Effector CD4-positive, alpha-beta T cell (primary cell): Measurements from ENCODE around the gene ABI2.
"Not testable (repeated sequence)": the region's sequence is repeated elsewhere in the genome, so short reads cannot be mapped to it uniquely, and the experiment has no call there.

Source experiments
- DNase-seq: peaks from one replicate; pipeline ENCODE4 v3.0.0-alpha.2; 2020

ABI2 gene

DNA sequence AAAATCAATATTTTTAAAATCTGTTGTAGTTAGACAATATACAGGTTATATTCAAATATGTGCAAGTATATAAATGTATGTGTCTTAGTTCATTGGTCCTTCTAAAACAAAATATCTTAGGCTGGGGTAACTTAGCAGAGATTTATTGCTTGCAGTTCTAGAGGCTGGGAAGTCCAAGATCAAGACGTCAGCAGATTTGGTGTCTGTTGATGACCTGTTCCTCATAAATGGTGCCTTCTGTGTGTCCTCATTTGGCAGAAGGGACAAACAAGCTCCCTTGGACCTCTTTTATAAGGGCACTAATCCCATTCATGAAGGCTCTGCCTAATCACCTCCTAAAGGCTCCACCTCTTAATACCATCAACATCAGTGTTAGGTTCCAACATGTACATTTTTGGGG, 31.3 kb downstream of the ABI2 start:
- DNase-seq: no peak

DNA sequence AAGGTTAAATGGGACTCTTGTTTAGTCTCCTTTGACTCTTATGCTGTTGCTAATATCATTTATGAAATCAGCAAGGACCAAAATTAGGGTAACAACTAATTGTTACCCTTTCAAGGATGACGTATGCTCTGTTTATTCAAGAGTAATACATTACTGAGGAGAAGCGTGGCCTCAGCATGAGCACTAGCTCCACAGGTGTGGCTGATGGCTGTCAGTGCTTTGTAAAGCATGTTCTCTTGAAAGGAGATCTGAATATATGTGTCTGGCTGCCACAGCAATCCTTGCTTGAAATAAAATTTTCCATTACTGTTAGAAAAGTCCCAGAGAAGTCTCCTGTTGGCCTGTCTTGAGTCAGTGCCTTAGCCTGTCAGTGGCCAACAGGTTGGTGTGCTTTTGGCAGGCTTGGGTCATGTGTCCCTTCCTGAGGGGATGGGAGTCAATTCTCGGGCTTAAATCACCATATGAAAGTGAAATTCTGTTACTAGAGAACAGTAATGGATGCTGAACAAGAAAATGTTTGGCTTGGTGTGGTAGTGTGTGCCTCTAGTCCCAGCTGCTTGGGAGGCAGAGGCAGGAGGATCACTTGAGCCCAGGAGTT, 32.7 kb downstream of the ABI2 start:
- DNase-seq: no peak

DNA sequence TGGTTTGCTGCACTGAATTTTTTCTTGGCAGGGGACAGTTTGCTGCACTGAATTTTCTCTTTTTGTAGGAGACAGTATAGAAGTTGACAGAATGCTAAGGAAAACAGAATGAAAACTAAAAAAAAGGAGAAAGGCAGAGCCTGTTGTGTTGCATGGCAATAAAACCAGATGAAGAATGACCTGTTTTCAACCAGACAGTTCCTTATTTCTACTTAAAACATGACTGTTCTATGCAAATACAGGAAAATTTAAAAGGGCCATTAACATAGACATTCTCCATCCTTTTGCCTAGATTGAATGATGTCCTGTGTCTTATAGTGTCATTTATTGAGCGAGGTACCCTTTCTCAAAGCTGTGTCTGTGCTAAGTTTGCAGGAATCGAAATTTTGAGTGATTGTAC, 33.3 kb downstream of the ABI2 start:
- DNase-seq: no peak

DNA sequence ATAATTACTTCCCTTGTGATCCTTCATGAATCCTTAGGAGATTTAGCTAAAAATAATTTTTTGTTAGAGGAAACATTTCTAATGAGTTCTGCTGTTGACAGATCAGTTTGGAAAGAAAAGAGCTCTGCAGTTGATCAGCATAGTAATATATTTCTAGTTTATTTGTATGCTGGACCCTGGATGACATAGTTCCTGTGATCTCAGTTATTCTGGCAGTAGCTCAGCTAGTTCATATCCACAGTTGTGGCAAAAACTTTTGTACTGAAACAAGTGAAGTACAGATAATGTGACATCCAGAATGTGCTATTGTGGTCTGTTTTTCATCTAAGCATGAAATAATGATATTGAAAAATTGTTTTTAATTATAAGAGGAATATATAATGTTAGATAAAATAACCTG, 33.7 kb downstream of the ABI2 start:
- DNase-seq: no peak

DNA sequence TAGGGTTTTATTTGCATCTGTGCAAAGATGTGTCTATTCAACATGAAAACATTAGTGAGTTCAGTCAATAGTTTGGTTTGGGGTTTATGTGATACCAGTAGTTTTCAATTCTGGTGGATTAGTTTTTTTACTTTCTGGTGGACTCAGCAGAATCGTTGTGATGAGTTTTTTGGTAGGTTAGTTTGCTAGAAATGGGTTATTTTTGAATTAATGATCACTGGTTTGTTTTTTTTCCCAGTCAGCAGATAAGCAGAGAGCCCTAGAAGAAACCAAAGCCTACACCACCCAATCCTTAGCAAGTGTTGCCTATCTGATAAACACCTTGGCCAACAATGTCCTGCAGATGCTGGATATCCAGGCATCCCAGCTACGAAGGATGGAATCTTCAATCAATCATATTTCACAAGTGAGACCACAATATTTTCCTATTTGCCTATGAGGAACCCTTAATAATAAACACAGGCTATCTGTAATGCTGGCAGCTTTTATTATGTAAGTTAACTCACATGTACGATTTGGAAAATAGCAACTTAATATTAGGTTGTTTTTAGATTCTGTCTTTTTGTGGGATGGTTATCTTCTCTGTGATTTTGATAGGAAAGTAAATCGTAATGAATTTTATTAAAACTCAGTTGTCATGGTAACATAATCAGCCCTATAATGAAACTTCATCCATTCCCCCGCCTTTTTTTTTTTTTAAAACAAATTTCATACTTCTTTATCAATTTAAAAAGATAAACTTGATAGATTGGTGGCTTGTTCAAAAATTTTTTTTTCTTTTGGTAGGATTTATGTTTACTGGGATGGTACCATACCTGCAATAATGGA, 38.7 kb downstream of the ABI2 start:
- no peak for DNase-seq

DNA sequence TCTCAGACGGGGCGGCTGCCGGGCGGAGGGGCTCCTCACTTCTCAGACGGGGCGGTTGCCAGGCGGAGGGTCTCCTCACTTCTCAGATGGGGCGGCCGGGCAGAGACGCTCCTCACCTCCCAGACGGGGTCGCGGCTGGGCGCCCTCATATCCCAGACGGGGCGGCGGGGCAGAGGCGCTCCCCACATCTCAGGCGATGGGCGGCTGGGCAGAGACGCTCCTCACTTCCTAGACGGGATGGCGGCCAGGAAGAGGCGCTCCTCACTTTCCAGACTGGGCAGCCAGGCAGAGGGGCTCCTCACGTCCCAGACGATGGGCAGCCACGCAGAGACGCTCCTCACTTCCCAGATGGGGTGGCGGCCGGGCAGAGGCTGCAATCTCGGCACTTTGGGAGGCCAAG, 44.5 kb downstream of the ABI2 start:
- DNase-seq: not testable (repeated sequence)

DNA sequence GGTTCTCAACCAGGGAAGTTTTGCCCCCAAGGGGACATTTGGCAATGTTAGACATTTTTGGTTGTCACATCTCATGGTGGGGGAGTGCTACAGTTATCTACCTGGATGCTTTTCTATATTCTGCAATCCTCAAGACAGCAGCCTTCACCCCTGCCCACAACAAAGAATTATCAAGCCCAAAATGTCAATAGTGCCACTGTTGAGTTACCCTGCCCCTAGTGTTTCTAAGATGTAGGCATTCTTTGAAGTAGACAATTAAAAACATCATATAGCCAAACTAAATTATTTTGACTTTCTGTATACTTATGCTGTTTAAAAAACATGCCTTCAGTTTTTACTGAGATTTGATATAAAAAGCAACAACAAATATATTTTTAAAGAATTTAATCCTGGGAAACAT, 48.0 kb downstream of the ABI2 start:
- DNase-seq: no peak

DNA sequence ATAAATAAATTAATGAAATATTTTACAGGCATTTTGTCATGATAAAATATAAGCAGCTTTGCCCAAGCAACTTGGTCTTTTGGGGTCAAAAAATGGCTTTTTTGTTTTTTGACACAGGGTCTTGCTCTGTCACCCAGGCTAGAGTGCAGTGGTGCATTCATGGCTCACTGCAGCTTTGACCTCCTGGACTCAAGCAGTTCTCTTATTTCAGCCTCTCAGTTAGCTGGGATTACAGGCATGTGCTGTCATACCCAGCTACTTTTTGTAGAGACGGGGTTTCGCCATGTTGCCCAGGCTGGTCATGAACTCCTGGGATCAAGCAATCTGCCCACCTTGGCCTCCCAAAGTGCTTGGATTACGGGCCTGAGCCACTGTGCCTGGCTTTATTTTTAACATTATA, 51.0 kb downstream of the ABI2 start:
- no peak for DNase-seq

DNA sequence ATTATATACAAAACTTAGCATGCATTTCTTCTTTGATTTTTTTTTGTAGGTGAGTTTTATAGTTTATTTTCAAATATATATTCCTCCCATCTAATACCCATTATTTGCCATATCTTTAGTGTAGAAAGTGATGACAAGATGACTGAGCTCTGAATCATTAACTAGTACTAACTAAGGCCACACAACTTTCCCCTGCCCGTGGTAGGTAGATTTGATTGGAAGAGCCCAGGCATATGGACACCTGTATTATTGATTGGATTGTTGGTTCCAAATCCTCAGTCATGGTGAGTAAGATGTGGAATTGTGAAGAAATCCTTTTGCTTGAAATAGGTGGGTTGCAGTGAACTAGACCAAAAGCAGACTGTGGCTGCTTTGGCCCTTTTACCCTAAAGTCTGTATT, 54.8 kb downstream of the ABI2 start:
- DNase-seq: no peak

DNA sequence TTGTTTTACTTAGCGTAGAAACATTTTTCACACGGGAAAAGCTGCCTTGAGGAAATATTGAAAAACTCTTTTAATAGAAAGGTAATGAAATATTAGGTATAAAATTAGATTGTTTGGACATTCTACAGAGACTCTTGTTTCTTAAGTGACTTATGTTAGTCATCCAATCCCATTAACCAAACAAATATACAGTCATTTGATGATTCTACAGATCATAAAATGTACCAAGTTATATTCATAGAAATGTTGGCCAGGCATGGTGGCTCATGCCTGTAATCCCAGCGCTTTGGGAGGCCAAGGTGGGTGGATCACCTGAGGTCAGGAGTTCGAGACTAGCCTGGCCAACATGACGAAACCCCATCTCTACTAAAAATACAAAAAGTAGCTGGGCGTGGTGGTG, 60.0 kb downstream of the ABI2 start:
- DNase-seq: not testable (repeated sequence)

DNA sequence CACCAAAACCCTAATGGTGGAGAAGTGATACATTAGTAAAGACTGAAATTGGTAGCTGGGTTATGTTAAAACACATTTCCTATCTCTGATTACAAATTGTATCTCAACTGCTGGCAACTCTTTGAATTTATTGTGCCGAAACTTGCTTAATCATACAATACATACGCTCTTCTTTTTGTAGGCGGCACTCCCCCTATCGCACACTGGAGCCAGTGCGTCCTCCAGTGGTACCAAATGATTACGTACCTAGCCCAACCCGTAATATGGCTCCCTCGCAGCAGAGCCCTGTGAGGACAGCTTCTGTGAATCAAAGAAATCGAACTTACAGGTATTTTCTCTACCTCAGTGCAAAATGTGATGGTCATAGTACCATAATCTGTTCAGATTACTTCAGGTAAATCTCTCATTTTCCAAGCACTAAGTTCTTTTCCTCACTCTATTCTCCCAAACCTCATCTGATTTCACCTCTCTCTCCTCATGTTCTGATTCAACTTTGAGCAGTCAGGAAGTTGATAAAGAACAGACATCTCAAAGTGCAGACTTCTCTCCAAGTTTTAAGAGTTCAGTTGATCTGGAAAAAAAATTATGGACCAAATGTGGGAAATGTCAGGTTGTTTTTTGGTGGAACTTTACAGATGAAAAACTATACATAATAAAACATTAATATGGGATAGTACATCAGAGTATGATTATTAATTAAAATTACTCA, 66.5 kb downstream of the ABI2 start:
- DNase-seq: no peak

DNA sequence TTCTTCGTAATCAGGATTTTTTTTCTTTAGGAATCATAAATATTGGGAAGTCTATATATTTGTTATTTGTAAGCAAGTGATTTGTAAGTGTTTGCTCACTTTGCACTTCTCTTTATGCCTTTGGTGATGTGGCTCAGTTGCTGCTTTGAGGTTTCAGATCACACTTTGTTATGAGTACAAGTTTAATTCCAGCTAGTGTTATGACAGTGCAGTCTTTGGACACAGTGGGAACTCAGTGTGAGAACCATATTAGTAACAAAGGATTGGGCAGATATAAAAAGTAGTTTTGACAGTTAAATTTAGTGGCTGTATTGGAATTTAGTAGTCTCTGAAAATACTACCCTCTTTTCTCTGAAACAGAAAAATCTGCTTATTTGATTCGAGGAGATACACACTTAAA, 67.7 kb downstream of the ABI2 start:
- no peak for DNase-seq

DNA sequence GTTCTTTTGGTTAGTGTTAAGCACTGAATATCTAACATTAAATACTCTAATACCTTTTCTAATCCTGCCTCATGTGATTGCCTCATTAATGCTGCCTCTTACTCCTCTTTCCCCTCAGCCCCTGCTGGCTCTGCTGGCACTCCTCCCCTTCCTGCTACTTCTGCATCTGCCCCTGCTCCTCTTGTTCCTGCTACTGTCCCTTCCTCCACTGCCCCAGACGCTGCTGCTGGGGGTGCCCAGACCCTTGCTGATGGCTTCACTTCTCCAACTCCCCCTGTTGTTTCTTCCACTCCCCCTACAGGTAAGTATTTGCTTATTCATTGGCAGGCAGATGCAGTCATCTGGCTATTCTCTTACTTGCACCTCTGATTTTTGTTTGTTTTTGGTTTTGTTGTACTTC, 68.5 kb downstream of the ABI2 start:
- DNase-seq: no peak

DNA sequence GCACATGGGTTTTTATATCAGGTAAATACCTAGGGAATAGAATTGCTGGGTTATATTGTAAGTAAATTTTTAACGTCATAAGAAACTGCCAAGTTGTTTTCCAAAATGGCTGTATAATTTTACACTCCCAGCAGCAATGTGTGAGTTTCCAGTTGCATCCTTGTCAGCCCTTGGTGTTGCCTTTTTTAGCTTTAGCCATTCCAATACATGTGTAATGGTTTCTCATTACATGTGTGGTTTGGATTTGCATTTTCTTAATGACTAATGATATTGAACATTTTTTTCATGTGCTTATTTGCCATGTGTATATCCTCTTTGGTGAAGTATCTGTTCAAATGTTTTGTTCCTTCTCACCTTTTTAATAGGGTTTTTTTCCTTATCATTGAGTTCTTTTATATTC, 70.8 kb downstream of the ABI2 start:
- DNase-seq: no peak

DNA sequence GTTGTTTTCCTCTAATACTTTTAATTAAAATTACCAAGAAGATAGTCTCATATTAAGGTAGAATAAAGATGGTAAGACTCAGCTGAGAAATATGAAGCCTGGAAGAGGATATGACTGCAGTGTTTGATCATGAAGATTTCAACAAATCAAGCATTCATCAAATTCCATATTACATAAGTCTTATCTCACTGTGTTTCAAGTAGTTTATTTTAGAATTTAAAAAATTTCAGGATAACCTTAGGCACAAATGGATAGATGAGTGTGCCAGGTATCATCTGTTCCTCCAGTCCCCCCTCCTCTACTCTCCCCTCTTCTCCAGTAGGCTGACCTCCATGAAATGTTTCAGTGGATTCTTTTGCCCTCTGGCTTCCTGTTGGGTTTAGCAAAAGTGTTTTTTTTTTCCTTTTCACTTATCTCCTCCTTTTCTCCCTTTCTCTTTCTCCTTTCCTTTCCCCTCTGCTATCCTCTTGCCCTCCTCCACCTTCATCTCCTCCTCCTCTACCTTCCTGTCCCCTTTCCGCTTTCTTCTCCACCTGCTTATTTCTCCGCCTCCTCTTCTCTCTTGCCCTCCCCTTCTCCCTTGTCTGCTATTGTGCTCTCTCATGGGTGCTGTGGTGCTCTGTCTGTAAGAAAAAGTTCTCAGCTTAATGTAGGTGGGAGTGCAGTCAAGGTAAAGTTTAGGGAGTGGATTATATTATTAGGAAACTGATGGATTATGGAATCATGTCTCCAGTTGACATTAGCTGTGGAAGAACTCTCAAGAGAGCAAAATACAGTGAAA, 72.8 kb downstream of the ABI2 start:
- DNase-seq: no peak

DNA sequence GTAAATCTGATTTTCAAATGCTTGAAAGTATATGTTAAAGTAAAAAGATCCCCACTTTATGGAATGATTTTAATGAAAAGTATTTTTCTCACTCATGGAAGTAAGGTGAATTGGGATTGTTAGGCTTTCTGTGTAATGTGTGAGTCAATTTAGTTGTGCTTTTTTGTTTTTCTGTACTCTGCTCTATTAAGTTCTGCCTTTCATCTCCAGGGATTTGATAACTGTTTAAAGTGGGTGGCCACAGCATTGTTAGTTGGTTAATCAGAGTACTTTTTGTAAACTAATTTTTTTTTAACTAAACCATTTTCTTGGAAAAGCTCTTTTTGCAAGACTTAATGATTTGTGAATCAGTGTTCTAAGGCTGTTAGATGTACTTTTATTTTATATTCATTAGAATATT, 76.8 kb downstream of the ABI2 start:
- DNase-seq: no peak

DNA sequence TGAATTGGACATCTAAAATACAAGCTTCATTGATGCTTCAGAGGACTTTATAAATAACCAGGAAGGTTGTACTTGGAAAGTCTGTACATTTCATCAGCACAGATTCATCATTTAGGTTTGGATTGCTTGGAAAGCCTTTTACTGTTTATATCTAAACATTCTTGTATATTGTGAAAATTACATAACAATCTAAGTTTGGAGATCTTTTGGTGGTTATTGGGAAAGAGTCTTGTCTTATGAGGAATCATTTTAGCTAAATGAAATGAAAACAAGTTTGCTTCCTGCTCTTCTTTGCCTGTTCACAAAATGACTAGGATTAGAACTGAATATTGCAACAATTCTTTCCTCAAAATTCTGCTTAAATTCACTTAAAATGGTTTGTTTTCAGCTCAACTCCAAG, 79.3 kb downstream of the ABI2 start:
- DNase-seq: no peak

DNA sequence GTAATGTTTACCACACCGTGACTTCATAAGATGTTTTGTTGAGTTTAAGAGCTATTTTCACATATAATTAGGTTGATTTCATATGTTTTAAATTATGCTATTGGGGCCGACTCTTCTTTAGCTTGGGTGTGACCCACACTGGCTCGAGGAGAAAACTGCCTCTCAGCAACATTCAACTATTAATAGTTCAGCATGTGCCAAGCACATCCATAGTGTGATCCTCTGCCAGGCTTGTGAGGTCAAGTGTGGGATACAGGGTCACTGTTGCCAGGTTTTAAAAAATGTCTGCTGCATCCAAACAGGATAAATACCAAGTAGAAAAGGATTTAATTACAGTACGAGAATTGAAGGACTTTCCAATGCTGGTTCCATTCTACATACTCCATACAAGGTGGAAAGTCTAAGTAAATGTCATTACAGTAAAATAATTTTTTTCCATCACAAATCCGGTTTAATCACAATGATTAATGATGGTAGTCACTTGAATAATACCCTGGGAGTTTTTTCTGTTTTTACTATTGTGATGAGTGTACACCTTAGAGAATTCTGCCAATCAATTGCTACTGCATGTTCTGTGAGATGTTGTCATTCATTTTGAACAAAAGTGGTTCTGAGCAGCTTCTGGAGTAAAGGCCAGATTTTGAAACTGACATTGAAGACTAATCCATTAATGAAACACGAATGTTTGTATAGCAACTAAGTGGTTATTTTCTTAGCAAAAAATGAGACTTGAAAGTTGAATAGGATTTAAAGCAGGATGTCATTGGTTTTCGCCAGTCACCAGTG, 84.5 kb downstream of the ABI2 start:
- no peak for DNase-seq

DNA sequence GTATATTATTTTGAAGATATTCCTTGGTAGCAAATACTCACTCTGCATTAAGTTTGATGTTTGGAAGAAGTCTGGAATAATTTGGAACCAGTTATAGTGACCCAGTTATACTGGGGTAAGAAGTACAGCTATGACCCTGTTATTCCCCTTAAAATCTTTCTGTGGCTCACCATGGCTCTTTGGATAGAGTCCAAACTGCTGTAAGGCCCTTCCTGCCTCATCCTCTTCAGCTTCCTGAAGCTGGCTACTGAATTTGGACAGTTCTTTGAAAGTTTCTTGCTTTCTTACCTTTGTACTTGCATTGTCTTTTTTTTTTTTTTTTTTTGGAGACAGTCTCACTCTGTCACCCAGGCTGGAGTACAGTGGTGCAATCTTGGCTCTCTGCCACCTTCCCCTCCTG, 85.6 kb downstream of the ABI2 start:
- DNase-seq: no peak

DNA sequence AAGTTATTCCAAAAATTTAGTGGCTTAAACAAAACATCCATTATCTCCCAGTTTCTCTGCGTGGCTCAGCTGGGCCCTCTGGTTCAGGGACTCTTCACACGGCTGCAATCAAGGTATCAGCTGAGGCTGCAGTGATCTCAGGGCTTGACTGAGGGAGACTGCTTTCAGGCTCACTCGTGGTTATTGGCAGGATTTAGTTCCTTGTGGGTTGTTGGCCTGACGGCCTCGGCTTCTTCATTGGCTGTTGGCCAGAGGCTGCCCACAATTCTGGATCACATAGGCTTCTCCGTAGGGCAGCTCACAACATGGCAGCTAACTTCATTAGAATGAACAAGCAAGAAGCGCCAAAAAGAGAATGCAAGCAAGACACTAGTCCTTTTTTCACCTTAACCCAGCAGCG, 90.1 kb downstream of the ABI2 start:
- no peak for DNase-seq

DNA sequence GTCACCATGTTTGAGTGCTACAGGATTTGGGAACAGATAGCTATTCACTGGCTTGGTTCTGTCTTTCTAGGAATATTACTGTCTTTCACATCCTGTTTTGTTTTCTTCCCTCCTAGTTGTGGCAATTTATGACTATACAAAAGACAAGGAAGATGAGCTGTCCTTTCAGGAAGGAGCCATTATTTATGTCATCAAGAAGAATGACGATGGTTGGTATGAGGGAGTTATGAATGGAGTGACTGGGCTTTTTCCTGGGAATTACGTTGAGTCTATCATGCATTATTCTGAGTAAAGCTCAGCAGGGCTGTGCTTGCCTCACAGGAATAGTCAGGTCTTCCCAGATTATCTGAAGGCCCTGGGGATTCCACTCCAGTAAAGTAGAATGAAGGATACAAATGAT, 98.9 kb downstream of the ABI2 start:
- DNase-seq: no peak

DNA sequence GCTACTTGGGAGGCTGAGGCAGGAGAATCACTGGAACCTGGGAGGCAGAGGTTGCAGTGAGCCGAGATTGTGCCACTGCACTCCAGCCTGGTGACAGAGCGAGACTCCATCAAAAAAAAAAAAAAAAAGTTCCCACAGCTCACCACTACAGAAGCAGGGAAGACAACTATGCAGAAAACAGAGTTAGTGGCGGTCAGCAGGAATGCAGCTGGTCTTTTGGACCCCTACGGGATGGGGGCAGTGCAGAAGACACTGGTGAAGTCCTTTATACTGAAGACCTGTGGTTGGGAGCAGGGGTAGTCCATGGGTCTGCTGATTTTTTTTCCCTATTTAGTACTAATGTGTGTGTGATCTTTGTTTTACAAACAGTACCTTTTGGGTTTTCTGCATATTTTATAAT, 101.4 kb downstream of the ABI2 start:
- not testable (repeated sequence) for DNase-seq
